Activated CD8-positive, alpha-beta memory T cell treated with anti-CD3 and anti-CD28 coated beads for 24 hours (primary cell): ENCODE measurements around the gene EPYC.

Experiments used
- DNase-seq: peaks from one replicate; pipeline ENCODE4 v3.0.0-alpha.2; 2020

Gene EPYC

DNA sequence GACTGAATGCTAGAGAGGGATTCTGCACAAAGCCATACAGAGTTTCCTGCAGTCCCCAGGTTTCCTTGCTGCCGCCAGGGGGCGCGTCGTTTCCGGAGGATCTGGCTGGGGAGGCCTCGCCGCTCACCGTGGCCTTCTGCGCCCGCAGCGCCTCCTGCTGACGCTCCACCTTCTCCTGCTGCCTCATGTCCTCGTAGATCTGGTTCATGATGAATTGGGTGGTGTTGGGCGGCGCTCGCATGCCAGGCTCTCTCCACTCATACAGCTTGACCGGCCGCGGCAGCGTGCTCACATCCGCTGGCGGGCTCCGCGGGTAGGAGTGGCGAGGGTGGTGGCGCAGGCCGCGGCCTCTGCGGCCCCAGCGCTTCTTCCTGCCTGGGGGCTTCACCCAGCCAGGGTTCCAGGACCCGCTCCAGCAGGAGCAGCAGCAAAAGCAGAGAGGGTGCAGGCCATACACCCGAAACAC, 50.8 kb downstream of the EPYC start:
- no peak for DNase-seq

DNA sequence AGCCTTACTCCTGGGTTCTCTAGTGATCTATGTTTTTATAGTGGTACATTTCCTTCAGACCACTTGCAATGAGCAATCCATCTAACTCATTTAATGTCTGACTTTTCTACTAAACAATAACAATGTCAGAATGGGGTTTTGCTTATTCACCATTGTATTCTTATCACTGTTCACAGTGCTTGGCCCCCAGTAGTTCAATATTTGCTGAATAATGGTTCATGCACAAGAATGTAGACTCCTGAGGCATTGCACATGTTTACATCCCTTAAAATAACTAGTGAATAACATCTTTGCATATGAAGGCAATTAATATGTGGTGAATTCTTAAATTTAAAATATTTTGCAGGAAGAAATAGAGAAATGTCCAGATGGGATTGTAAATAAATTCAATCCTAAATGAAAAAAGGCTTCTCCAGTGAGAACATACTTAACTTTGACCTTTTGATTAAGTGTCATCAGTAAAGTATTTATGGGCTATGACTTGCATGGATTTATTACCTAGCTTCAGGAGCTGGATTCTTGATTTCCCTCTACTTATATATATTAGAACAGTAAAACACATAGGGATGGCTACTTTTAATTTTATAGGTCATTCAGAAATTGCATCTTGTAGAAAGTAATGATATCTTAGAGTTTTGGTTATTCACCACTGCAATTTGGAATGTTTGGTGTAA, 53.2 kb downstream of the EPYC start:
- no peak for DNase-seq

DNA sequence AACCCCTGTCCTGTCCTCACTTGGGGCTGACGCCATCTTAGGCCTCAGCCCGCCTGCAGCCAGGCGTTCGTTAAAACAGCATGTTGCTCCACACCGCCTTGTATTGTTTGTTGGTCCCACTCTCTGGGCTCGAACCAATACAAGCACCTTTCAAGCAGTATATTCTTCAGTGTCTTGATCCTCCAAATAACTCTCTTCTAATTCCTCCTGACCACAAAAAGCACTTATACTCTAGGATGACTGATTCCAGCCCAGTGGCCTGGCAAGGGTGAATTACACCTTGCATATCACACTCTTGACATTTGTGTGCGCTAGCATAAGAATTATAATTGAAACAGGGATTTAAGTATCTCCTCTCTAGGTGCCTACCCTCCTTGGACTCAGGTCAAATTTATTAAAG, 56.9 kb downstream of the EPYC start:
- DNase-seq, result no peak

DNA sequence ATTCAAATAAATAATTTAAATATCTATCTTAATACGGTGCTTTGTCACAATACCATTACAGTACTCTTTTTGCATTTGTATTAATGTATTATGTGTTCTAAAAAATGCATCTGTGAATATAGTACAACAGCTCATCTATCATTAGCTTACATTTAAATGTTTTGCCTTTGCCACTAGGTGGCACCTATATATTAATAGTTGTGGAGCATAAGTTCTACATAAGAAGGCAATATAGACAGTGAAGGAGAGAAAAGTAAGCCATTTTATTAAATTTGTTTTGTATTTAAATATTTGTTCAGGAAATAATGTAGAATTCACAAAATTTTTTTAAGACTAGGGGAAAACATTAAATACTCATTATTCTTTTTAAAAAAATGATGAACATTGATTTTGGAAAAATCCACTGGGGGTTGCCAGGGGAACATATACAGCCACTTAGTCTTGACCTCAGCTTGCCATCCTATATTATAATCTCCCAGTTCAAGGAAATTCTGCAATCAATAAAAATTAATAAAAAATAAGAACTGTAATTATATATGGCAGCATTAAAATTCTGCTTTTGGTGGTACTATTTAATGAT, 59.6 kb downstream of the EPYC start:
- DNase-seq, result no peak

DNA sequence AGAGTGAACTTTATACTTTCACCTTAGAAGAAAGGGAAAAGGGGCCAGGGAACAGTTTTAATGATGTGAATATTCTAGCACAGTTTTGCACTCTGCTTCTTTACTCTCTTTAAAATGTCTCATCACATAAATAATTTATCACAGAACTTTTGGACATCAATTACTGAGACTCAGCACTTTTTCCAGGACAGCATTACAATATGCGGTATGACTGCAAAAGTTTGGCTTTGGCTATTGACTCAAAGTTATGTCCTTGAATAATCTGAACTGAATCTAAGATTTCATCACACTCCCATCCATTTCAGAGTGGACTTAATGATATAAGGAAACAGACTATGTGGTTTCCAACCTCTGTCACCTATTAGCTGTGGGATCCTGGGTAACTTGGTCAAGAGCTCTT, 61.5 kb downstream of the EPYC start:
- DNase-seq, result no peak

DNA sequence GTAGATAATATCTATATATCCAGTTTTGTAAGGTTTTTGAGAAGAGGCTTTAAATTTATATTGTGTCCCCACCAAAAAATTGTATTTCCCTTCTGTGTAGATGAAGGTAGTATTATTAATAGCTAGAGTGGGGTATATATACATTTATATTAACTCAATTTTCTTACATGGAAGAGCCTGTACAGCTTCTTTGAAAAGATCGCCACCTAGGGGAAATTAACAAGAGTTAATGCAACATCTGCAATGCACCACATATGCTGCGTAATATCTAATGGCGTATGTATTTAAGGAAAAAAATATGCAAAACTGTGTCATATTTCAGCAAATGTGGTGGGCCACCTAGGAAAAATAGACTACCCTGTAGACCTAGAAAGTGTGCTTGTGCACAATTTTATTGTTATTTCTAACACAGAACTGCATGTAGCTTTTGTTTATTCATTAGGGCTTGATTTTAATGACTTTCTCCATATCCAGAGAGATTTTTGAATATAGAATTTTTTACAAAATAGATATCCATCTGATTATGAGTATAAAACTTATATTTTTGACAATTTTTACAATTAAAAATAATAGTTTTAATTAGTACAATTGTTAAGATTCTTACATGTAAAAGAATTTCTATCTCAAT, 63.8 kb downstream of the EPYC start:
- no peak for DNase-seq

DNA sequence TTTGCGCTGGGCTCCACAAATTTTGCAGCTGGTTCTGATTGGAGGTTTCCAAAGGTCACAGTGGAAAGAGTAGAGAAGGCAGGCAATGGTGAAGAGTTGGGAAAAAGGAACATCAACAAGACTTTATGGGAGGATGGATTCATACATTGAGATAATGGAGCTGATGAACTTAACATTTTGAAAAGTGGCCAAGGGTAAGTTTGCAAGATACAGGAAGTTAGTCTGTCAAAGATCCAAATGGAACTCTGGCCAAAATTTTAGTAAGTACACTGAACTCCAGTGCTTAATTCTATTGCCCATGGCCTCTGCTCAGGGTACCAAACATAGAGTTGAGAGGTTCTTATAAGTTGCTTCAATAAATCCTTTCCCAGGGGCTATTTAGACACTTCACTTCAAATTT, 65.4 kb downstream of the EPYC start:
- no peak for DNase-seq

DNA sequence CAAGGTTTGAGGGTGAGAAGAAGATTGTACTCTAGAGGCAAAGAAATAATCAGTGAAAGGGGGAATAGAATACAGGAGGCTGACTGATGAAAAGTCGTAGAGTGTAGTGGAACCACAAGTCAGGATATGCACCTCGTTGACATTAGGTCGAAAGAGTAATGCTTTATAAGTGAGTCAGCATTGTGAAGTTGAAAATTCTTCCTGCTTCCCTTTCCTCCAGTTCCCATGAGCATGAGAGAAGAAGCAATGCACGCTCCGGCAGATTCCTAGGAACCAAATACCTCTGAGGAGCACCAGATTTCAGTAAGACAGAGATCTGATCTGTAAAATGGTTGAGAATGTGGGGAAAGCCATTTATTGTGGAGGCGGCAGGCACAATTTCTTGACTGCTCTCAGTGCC, 66.3 kb downstream of the EPYC start:
- no peak for DNase-seq

DNA sequence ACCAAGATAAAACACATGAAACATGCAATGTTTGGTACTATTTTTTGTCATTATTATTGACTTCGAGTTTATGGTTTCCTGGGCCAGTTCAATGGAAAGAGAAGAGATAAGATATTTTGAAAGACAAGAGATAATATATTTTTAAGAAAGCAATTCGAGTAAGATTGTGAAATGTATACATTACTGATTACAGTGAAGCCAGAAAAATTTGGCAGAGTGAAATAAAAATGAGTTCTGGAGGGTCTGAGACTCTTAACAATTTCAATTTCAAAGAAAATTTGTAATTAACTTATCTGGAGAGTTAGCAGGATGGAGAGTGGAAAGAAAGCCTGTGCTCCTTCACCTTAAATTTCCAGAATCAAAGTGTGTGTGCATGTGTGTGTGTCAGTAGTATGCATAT, 67.1 kb downstream of the EPYC start:
- DNase-seq, result no peak

DNA sequence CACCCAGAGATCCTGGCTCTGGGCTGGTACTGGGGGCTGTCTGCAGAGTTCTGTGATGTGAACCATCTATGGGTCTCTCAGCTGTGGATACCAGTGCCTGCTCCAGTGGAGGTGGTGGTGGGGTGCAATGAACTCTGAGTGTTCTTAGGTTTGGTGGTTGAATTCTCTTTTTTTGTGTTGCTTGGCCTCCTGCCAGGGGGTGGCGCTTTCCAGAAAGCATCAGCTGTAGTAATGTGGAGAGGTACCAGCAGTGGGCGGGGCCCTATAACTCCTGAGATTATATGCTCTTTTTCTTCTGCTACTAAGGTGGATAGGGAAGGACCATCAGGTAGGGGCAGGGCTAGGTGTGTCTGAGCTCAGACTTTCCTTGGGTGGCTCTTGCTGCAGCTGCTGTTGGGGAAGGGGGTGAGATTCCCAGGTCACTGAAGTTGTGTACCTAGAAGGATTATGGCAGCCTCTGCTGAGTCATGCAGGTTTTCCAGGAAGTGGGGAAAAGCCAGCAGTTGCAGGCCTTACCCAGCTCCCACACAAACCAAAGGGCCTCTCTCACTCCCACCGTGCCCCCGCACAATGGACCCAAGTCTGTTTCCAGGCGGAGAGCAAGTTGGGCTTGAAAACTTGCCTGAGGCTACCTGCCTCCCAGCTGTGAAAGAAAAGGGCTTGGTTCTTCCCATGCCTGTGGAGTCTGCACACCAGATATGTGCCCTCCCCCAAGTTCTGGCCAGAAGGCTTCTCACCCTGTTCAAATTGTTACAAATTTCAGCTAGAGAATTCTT, 68.4 kb downstream of the EPYC start:
- no peak for DNase-seq

DNA sequence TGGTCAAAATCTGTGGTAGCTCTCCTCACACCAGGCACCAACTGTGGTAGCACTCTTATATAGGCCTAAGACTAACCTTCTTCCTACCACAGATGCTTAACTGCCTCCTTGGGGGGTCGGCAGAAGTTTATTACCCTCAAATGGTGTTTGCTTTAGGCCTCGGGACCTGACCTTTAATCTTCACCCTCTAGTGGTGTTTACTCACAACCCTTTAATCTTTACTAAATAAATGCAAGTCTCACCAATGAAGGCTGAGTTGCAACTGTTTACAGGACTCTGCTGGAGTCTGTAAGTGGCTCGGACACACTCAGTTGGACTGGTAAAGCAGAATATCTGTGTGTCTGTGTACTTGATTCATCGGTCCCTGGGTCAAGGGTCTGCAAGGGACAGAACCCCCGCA, 79.2 kb downstream of the EPYC start:
- DNase-seq, result no peak

DNA sequence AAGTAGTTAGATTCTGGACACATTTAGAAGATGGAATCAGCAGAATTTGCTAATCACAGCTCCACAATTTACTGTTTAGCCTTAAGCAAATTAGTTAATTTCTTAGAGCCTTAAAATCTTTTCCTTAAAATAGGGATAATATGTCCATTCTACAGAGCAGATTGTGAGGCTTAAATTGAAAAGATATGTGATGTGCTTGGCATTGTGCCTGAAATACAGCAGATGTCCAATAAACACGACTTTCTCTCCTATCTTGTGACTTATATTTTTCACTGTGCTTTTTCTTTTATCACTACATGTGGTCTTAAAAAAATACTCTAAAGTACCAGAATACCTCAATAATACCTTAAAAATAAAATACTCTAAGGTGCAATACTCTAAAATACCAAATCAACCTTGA, 80.4 kb downstream of the EPYC start:
- DNase-seq, result no peak

DNA sequence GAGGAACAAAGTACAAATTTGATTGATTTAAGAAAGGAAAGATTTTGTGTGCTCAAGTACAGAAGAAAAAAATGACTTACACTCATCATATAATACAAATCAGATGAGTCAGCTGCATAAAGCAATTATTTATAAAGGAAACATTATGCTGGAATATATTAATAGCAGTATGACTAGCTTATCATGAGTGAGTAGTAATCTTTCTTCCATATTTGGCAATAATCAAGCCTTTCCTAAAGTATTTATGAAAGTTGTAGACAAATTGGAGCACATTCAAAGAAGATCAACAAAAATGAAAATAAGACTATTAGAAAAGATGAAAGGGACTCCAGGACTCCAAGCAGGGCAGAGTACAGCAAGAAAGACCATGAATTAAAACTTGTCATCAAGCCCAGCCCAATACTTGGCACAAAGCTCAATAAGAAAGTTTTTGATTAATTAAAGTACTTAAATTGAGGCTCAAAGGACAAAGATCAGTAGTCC, 82.6 kb downstream of the EPYC start:
- DNase-seq, result no peak

DNA sequence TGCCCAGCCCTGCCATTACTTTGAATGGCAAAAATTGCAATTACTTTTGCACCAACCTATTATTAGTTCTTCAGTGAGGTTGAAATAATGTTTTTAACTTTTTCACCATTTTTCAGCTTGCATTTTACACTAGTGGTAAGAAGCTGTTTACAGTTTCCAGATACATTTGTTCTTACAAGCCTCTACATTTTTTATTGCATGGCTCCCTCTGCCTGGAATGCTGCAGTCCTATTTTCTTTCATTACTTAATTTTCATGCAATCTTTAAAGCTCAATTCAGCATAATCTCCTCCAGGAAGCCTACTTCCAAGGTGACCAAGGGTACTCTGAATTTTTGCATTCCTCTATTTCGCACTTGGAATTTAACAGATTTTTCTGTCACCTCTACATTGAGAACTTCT, 83.2 kb downstream of the EPYC start:
- no peak for DNase-seq

DNA sequence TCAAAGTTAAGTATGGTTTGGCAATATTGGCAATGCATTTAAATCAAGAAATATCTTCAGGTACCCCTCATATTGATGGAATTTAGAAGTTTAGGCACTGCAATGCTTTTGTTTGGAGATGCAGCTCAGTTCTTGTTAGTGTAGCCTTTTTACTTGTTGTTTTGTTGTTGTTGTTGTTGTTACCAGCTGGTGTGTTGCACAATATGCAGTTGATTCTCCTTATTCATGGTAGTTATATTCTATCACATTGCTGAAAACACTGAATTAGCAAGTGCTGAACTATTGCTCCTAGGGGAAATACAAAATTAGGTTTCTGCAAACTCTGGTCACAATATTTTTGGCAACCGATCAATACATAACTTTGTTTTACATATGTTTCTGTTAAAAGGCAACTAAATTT, 84.5 kb downstream of the EPYC start:
- no peak for DNase-seq

DNA sequence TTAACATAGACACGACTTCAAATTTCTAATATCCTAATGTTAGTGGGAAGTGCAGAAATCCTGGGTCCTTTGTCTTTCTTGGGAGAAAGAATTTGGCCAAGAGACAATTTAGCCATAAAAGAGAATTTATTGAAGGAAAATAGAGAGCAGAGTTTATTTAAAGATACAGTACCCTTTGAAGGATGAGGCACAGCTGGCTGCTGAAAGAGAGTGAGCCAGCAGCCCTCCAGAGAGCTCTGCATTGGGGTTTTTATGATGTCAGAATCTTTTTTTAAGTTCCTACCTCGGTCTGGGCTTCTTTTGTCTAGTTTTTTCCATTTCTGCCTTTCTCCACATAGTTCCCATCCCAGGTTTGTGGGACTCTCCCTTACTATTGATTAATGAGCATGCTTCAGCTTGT, 87.3 kb downstream of the EPYC start:
- DNase-seq, result no peak

DNA sequence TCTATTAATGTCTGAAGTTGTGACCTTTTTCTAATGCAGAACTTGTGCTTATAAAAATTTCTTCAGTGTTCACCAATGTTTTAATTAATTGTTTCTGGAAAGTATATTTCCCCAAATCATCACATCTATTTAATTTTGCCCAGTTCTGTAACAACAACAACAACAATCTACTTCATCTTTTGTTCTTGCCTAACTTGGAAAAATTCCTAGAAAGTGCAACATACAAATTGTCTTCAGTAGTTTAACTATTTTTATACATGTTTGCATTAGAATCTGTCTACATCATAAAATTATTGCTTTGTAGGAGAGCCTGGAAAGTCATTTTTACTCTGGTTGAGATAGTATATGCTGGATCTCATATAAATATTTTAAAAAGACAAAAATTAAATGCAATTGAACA, 88.3 kb downstream of the EPYC start:
- DNase-seq, result no peak

DNA sequence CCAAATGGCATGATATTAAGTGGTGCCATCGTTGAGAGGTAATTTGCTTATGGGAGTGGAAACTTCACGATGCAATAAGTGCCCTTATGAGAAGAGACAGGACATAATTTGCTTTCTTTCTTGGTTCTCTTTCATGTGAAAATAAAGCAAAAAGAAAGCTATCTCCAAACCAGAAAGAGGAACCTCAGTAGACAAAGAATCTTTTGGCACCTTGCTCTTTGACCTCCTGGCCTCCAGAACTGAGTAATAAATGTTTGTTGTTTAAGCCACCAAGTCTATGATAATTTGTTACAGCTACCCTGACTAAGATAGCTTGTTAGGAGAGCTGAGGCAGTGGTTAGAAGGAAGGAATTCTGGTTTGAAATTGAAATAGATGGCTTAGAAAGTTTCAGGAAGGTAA, 89.4 kb downstream of the EPYC start:
- no peak for DNase-seq
